Myocyte (in vitro differentiated cells): Measurements from ENCODE around the gene ZYG11B. TPM values are rescaled to one million over a fixed set of nuclear protein-coding genes. Genes with fewer than 3 reads are reported as not detected.
"Not testable (repeated sequence)": the region's sequence is repeated elsewhere in the genome, so short reads cannot be mapped to it uniquely, and the experiment has no call there.

Experiments
- DNase-seq: peaks from one replicate; pipeline ENCODE4 v3.0.0-alpha.2; 2012; ENCODE audit warnings: low read depth
- total RNA-seq: library from RNA; depleted of rRNA; stranded (reverse); fragments of >200 nt; gene quantifications from 2 replicates; pipeline ENCODE4 v1.2.3, GENCODE V29; 2014

ZYG11B gene
- total RNA-seq, 1 donor from 2014 or later = 57.3 TPM

GRCh38 chr1:52706941-52707926 lies 19.0 kb upstream of the ZYG11B start:
- no peak for DNase-seq

- DNase-seq = peak; percentile 49
Measured at GRCh38 chr1:52707927-52708655, 18.2 kb upstream of the ZYG11B start.

GRCh38 chr1:52709016-52709415 lies 17.2 kb upstream of the ZYG11B start:
- no peak for DNase-seq

GRCh38 chr1:52713590-52713989 lies 12.7 kb upstream of the ZYG11B start:
- no peak for DNase-seq

- DNase-seq = not testable (repeated sequence)
Measured at GRCh38 chr1:52715296-52715695, 11.0 kb upstream of the ZYG11B start.

GRCh38 chr1:52723260-52723659 lies 3.0 kb upstream of the ZYG11B start:
- no peak for DNase-seq

- no peak for DNase-seq
Measured at GRCh38 chr1:52725903-52726264, 369 bp upstream of the ZYG11B start.

GRCh38 chr1:52727114-52727586 lies 897 bp downstream of the ZYG11B start:
- peak; percentile 31 for DNase-seq

GRCh38 chr1:52727956-52728656 lies 1.9 kb downstream of the ZYG11B start:
- no peak for DNase-seq

- no peak for DNase-seq
Measured at GRCh38 chr1:52733368-52733767, 7.1 kb downstream of the ZYG11B start.

GRCh38 chr1:52735371-52735770 lies 9.1 kb downstream of the ZYG11B start:
- not testable (repeated sequence) for DNase-seq

- DNase-seq = no peak
Measured at GRCh38 chr1:52738148-52738547, 11.9 kb downstream of the ZYG11B start.

- no peak for DNase-seq
Measured at GRCh38 chr1:52738893-52739292, 12.6 kb downstream of the ZYG11B start.

GRCh38 chr1:52739699-52740467 lies 13.6 kb downstream of the ZYG11B start:
- DNase-seq = no peak

- no peak for DNase-seq
Measured at GRCh38 chr1:52741259-52741658, 15.0 kb downstream of the ZYG11B start.

- no peak for DNase-seq
Measured at GRCh38 chr1:52746189-52746588, 19.9 kb downstream of the ZYG11B start.

- no peak for DNase-seq
Measured at GRCh38 chr1:52747450-52747849, 21.2 kb downstream of the ZYG11B start.

GRCh38 chr1:52748119-52748518 lies 21.9 kb downstream of the ZYG11B start:
- peak; percentile 15 for DNase-seq

- DNase-seq = not testable (repeated sequence)
Measured at GRCh38 chr1:52749496-52749895, 23.2 kb downstream of the ZYG11B start.

GRCh38 chr1:52750139-52750538 lies 23.9 kb downstream of the ZYG11B start:
- not testable (repeated sequence) for DNase-seq
